DMS53 treated with DMSO at 0.1 percent for 48 hours (cell line): ENCODE measurements around the gene HOXA5.

Source experiments
- DNase-seq: peaks from one replicate; lab custom pipeline; 2025; ENCODE audit not compliant: unreplicated experiment; lab: John Stamatoyannopoulos, UW

Gene HOXA5

DNA sequence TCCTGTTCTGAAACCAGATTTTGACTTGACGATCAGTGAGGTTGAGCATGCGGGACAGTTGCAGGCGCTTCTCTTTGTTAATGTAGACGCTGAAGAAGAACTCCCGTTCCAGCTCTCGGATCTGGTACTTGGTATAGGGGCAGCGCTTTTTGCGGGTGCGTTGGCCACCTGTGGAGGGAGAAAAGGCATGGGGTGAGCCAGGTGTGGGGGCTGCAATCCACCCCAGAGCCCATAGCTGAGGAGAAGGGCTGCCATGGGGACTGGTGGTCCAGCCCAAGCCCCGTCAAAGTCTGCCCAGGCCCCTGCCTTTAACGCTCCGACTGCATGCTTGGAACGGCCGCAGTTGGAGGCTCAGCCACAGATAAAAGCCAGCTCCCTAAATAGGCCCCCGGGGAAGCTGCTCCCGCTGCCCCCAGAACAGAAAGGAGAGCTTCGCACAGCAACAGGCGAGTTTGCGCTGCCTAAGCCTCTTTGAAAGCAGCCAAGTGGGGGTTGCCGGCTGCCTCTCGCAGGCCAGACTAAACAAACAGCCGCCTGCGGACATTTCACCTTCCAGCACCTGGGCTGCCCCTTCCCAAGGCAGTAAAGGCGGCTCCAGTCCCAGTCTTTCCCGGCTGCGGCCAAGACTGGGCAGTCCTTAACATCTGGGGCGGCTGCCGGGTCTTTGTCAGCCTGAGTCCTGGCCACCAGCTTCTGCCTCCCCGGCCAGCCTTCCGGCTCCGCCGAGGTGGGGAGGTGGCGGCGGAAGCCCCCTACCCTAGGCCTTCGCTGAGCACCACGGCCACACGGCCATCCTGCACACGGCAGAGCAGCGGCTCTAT, 39.6 kb upstream of the HOXA5 start:
- peak; percentile 42 for DNase-seq

DNA sequence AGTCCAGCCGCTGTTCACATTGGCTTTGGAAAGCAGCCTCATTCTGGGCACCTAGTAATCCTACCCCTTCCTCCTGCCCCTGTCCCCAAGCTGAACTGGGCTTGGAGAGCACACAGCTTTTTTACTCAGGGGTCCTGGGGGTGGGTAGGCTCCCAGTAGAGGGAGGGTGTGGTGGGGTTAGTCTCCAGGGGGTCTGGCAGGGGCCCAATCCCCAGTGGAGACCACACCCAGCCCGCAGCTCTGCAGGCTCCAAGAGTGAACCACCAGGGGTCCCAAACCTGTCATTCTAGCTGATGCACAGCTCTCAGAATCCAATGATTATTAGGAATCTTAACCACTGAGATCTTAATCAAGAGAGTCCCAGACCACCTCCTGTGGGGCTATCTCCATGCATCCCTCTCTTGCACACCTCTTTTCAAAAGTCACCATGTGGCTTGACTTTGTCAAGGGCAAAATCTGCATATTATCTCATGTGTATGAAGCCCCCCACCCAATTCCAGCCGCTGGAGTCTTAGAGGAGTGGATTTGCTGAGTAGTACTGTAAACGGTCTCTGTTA, 38.9 kb upstream of the HOXA5 start:
- DNase-seq: no peak

DNA sequence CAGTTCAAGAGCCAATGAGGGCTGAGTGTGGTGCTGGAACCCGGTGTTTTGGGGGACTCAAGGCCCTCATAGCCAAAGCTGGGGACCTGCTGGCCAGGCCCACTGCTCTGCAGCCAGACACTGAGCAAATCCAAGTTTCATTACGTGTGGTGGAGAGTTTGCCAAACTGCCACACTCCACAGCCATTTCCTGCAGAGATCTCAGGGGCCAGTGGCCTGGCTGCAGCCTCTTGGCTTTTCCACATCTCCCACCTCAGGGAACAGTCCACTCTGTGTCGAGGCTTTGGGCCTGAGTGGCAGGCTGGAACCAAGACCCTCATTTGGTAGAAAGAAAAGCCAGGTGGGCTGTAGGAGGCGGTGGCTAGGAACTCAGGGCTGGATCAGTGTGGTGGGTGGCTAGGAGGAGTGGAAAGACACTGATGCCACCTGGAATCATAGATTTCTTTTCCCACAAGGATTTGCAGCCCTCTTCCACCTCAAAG, 38.4 kb upstream of the HOXA5 start:
- DNase-seq: no peak

DNA sequence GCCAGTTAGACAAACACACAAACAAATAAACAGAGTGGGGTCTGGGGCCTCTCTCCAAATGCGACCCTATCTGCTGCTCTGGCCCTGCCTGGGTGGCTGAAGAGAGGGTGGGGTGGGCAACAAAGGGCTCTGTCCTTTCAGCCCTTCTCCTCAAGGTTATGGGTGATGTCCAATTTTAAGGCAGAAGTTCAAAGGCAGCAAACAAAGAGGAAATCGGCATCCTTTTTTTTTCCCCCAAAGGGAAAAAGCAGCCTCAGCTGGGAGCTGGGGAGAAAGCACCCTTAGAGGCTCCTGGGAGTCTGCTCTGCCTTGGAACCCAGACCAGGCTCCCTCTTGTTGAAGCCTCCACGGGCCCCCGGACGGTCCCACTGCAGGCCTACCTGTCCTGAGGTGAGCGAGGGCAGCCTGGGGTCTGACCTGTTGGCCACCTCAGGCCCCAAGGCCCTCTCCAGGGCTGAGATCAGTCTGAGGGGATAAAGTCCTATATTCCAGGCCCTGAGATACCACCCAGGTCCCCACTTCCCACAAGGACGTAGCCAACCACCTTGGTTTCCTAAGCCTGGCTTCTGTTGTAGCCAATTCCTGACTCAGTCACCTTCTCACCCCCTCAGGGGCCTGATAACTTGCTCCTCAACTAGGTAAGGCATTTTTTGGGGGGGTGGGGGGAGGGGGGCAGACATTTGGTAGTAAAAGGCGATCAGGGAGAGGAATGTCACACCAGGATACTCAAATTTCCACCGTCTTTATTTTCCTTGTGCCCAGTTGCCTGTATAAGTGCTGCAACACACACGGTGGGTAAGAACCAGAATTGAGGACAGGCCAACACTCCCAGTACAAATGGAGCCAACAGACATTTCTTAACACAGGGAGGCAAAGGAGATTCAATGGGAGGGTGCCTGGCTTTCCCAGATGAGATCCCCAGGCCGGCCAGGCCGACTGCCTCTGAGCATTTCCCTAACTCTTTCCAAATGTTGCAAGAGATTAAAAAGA, 37.2 kb upstream of the HOXA5 start:
- DNase-seq: no peak

DNA sequence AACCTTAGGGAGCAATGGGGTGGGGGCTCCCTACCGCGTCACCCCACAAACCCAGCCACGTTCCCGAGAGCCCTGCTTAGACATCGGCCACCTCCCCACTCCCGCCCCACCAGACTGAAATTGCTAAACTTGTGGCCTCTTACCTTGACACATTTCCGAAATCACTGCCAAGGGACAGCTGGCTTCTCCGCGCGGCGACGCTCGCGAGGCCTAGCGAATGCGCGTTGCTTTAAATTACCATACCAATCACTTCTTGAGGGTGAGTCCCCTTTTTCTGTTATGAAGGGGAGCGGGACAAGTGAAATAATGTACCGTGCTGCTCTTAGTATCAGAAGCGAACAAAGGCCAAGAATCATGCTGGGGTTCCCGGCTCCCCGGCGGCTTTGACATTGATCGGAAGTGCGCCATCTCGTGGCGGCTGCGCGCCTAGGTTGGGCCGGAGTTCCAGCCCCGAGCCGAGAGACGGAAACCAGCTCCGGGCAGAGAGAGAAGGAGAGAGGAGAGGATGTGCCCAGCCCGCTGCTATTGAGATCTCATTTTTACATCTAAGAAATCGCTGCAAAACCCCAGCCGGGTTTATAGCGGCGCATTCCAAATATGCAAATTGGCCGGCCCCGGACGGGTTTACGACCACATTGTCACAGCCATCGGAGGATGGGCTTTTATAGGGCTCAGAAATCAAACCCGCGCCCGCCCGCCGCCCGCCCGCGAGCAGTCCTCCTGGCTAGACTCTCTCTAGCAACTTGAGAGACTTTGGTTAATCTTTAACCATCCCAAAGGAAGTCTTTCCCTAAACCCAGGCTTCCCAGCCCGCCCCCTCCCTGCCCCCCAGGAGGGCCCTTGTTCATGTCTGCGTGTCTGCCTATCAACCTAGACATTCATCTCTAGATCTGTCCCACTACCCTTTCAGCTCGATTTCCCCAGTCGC, 36.3 kb upstream of the HOXA5 start:
- peak; percentile 72 for DNase-seq

DNA sequence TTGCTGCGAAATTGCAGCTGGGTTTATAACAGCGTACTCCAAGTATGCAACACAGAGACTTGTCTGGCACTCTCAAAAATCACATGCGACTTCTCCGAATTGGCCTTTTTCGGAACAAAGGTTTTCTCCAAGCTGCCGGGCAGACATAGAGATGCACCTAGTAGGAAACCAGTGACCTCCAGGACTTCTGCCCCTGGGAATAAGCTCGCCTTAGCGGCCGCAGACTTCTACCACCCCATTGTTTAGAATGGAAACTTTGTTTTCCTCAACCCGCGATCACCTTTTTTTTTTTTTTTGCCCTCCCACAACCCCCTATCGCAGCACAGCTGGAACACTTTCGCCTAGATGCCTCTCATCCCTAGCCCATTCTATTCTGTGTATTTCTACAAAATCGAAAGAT, 35.5 kb upstream of the HOXA5 start:
- DNase-seq: no peak

DNA sequence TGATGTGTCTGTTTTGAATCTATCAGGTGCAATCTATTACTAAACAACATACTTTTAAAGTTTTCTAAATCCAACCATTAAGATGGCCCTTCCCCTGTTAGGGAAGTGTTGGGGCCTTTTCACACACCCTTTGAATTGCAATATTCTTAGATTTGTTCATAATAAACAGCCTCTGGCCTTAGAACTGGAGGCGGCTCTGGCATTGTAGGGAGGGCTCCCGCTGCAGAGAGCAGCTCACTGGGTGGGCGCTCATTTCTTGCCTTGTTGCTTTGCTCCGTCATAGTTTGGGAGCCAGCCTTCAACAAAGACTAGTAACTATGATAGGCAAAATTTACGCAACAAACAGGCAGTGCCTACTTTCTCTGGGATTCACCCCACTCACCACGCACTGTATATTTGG, 34.9 kb upstream of the HOXA5 start:
- DNase-seq: no peak

DNA sequence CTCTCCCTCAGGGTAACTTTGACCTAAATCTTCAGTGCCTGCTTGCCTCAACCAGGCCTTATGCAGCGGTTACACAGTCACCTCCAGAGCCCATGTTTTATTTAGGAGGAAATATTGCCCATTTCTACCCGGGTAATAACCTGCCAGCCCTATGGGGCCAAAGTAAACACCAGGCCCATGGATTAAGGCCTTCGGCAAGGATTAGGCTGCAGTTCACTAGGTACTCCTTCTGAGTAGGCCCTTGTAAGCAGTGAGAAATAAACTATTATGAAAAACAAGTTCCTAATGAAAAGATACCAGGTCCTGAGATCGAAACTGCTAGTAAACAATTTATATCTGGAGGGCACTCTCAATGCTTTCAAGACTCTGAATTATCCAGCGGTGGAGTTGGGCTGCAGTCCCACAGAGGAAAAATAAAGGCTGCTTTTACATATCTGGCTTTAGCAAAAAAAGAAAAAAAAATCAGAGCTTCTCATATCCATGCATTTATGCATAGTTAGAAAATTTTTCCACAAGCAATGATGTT, 34.4 kb upstream of the HOXA5 start:
- no peak for DNase-seq

DNA sequence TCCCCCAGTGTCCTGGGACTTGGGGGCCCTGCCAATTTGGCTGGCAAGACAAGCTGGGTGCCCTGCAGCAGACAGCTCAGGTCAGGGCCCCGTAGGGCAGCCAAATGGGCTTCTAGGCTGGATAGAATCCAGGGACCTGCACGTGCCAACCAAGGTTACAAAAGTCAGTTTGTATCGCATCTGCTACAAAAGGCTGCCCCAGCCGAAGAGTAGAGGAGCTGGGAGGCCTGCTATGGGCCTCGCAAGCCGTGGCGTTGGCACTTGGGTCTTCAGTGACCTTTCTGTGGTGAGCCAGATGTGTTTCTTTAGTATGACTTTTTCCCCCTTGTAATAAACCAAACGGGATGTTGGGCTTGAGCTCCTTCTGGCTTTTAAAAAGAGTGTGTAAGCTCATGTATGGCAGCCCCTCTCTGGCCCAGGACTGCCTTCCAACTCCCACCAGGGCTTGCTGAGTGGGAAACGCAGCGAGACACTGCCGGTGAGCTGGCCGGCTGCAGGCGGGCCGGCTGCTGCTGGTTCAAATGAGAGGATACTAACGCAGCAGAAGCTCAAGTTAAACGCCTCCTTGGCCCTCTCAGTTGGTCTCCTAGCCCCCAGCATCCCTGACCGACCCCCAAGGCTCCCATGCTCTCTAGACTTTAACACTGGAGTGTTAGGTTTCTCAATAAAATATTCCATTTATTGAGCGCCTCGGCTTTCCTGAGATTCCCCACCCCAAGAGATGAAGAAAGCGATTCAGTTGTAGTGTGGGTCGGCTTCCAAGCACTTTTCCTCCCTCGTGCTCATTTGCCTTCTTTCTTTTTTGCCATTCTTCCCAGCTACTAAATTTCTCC, 33.7 kb upstream of the HOXA5 start:
- DNase-seq: no peak

DNA sequence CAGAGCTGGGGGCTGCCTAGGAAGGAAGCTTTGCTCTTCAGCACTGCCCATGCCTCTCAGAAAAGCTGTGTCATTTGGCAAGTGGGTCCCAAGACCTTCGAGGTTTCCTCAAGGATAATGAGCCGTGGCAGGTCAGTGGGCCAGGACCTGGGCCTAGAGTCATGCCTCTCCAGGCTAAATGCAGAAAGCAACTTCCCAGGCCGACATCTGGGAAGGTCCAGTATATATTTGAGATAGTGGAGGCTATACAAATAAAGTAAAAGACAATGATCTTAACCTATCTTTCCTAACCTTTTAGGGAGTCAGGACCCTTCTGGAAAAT, 33.0 kb upstream of the HOXA5 start:
- no peak for DNase-seq

DNA sequence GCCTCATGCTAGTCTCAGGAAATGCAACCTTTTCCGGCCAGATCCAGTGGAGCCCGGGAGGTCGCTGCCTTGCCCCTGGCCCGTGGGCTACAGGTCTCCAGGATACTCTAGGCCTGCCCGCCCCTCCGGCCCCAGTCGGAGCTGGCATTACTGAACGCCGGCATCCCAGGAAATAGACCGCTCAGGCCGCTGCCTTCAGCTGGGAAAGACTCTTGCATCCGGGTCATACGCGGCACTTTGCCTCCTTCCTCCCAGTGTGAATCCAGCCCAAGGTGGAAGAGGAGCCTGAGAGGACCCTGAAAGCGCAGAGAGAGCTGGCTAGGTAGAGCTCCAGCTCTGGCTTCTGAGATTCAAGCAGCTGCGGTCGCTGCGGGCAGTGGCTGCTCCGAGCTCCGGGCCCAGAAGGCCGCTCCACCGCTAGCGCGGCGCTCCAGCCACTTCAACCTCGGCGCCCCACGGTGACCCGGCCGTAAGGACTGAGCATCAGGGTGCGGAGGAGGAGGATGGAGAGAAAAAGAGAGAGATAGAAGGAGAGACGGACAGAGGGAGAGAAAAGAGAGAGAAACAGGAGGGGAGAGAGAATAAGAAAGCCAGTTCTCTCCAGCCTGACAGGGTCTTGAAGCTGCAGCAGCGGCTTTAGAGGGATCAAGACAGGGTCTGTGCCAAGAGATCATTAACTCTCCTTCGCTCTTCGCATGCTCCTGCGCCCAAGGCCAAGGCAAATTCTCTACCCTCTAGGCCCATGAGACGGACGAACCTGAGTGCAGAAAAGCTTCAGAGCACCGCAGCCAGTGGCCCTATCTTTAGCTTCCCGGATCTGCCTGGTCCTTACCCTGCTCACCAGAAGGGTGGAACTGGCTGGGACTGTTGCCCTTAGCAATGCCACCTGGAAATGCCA, 32.4 kb upstream of the HOXA5 start:
- no peak for DNase-seq

DNA sequence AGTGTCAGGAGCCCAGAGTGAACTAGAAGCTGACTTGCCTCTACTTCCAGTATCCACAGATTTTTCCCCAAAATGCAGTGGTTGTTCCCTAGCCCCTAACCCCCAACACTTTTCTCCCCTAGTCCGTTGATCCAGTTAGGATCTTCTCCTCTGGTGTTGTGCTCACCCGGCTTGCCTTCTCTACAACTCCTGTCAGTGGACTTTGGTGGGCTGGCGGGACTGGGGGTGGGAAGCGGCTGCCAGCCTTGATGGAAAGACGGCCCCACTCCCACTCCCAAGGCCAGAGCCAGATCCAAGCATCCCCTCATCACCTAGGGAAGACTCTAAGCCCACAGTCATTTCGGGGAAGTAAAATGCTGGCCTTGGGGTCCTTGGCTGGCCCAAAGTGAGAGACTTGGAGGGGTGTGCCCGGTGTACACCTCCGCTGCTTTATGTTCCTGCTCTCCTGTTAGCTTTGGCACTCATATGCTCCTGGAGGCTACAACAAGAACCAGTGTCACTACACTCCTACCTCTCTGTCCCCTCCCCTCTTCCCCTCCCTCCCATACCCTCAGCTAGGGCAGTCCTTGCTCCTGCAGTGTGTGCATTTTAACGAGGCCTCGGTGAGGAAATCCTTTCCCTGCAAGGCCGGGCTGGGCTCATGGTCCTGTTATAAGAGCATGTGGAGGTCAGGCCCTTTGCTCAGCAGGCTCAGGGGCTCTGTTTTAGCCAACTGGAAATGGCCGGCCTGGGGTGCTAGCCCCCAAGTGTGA, 31.6 kb upstream of the HOXA5 start:
- DNase-seq: no peak

DNA sequence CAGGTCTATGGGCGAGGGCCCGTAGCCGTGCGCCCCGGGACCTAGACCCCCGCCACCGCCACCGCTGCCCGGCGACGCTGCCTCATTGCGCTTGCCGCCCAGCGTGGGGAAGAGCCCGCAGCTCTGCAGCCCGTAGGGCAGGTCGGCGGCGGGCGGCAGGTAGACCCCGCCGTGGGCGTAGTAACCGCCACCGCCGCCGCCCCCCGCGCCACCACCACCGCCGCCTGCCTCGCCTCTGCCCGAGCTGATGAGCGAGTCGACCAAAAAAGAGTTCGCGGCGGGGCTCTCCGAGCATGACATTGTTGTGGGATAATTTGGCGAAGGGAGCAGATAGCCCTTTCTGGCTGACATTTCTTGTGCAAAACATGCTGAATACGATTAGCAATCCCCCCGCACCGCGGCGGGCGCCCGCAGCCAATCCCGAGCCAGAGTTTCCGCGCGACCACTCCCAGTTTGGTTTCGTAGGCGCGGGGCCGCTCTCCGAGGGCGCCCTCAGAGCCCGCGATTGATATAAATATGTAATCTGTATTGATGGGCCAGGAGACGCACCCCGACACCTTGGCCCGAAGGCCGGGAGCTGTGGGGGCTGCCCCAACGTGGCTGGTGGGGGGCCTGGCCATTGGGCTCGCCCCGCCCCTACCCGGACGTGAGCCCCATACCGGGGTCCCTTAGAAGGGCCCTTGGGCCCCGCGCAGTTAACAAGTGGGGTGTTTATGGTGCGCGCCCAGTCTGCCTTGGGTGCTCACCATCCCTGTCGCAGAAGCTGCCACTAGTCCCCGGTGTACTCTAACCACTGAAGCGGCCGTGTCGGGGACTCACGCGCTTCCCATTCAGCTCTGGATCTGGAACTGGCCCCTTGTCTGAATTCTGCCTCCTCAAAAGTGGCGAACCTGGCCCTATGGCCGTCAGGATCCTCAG, 30.7 kb upstream of the HOXA5 start, which contains the start of gene HOXA10:
TSS of gene HOXA10 (minus strand) at position 365 of the 918 bp plus-strand sequence. CDS start at position 351, 14 bp downstream.
- DNase-seq: no peak

DNA sequence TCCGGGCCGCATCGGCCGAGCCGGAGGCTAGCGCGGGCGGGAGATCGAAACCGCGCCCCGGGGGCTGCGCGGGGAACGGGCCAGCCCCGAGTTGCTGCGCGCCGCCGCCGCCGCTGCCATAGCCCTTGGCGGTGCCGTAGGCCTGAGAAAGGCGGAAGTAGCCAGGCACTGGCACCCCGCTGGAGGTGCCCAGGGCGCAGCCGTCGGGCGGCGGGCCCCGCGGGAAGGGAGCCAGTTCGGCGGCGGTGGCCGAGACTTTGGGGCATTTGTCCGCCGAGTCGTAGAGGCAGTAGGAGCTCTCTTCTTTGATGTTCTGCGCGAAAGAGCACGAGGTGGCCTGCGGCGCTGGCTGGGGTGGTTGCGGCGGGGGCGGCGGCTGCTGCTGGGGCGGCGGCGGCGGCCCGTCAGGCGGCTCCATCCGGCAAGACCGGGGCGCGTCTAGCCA, 30.1 kb upstream of the HOXA5 start:
- DNase-seq: no peak

DNA sequence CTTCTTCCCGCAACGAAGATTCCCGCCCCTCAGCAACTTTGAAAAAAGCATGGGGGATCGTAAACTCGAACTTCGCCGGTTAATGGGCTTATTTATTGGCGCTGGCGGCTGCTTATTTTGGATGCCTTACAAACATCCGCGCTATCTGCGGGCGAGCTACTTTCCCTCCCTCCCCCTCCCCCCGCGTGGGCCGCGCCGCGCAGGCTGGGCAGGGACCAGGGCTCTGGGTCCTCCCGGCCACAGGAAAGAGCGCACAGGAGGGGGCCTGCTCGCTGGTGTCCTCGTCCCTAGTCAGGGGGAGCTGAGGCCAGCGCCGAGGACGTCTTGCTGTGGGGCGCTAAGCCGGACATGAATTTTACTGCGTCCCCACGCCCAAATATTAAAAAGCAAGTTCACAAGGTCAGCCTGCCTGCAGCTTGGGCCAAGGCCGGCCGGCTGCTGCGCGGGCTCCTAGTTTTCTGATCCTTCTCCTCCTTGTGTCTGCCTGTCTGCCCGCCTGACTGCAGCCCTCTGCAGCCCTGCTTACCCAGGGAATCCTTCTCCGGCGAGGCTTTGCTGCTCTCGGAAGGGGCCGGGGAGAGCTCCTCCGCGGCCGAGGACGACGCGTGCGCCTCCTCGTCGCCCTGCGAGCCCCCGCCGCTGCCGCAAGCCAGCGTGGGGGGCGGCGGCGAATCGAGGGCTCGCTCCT, 29.5 kb upstream of the HOXA5 start:
- DNase-seq: peak; percentile 35

DNA sequence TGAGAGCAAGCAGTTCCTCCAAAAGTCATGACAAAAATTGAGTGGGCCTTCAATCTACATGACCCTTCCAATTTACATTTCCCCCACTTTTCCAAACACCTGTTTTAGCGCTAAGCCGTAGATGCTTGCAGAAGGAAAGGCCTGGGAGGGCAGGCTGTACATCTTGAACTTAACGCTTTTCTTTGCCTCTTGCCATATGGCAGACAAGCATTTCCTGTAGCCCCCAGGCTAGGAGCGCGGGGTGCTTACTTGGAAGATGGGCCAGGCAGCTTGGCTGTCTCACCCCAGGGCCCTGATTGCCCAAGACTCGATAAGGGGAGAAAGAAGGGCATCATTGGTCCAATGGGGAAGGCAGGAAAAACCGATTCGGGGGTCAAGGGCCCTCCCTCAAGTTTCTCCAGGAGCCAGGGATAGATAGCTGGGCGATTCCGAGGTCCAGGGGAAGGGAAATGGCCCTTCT, 28.9 kb upstream of the HOXA5 start:
- no peak for DNase-seq
